ENCODE measurements around the gene DNAH5.
"Not testable (repeated sequence)": the region's sequence is repeated elsewhere in the genome, so short reads cannot be mapped to it uniquely, and the experiment has no call there.

The DNAH5 gene

GRCh38 chr5:13831351-13831750 lies 113.1 kb downstream of the DNAH5 start:
- no peak for DNase-seq

DNA sequence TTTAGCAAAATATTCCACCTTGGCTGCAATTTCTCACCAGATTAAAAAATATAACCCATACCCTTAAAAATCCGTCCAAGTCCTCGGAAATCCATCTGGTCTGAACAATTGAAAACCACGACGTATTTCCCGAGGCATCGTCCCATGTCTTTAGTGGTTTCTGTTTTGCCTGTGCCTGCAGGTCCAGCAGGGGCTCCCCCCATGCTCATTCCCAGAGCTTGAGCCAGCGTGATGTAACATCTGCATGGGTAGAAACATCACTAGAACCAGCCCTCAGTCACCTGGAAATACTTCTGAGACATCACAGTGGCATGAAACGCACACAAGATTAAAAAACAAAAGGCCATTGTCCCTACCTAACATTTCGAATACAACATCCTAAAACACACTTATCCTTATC lies 114.0 kb downstream of the DNAH5 start:
- DNase-seq = no peak

DNA sequence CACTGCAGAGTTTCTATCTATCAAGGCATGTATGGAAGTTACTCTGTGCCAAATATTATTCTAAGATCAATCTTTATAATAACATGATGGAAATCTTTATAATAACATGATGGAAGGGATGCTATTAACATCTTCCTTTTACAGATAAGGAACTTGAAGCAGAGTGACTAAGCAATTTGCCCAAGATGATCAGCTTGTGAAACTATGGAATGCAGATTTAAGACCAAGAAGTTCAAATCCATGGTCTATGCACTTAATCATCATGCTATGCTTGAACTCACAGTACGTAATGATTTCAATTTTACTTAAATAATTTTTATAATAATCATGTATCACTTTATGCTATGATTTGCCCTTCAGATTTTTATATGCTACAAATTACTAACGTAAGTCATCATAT lies 123.1 kb downstream of the DNAH5 start:
- DNase-seq = no peak

DNA sequence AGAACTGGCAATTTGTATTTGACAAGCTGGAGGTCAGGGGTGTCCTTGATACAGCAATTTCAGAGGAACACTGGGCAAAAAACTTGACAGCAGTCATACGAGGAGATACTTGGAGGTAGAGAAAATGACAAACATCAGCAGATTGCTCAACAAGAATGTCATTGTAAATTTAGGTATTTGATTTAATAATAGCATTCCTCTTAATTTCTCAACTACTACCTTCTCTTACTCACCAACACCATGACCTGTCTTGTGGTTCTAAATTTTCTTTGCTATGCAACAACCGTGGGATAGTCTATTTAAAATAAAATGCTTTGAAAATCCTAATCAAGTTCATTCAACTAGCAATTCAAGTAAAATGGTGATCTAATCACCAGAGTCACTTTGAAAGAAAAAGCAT lies 128.4 kb downstream of the DNAH5 start:
- DNase-seq = no peak

- no peak for DNase-seq
Measured at GRCh38 chr5:13814301-13814700, 130.2 kb downstream of the DNAH5 start.

DNA sequence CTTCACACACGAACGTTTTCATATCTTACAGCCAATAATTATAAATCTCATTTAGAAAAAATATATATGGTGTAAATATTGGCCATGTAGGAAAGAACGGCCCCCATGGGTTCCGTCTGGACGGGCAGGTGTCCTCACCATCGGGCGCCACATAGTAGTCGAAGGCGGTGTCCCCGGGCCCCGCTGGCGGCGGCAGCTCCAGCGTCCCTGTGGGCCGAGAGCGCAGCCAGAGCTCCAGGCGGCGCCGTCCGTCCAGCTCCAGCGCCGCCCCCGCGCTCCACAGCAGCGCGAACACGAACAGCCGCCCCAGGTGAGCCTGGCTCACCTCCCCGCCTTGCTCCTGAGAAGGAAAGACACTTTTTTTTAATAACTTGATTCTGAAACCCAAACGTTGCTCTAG lies 134.6 kb downstream of the DNAH5 start:
- no peak for DNase-seq

- no peak for DNase-seq
Measured at GRCh38 chr5:13804336-13804735, 140.2 kb downstream of the DNAH5 start.

- not testable (repeated sequence) for DNase-seq
Measured at GRCh38 chr5:13798569-13798968, 145.9 kb downstream of the DNAH5 start.

- DNase-seq = no peak
Measured at GRCh38 chr5:13785781-13786415, 158.6 kb downstream of the DNAH5 start.

DNA sequence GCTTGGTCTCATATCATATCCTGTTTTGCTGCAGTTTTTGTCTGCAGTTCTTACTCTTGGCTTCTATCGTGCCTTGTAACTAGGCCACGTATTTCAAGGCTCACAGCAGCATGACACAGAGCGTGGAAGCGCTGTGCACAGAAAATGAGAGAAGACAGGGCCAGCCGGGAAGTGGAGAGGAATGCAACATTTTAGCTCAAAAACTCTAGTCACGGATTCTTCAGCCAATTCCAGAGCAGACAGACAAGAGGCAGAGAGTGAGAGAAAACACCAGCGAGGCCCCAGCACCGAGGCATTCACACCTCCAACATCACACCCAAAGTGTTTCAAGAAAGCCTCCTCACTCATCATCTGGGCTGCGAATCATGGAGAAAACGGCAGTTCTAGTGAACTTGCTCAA lies 160.8 kb downstream of the DNAH5 start:
- no peak for DNase-seq

- DNase-seq = no peak
Measured at GRCh38 chr5:13780081-13780480, 164.4 kb downstream of the DNAH5 start.

GRCh38 chr5:13773649-13774048 lies 170.8 kb downstream of the DNAH5 start:
- DNase-seq = no peak

DNA sequence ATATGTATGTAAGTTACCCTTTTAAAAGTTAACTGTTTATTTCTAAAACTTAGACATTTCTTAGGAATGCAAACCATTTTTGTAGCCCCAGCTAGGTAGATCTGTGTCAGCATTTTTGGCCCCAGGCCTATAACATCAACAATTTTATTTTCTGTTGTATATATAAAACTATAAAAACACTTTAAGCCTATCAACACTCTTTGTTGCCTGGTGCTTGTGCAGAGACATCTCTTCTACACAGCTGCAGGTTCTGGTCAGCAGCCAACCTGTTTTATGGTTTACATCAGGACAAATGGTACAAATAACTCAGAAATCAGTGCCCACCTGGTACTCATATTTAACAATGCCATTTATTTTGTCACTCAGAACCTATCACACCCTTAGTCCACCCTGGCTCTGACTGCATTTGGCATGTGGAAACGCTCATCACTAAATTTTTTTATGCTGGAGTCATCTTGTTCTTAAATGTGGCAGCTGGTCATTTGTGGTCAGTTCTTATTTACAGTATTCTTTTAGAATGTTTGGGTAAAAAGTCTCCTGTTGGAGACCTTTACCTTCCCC lies 173.4 kb downstream of the DNAH5 start:
- no peak for DNase-seq

DNA sequence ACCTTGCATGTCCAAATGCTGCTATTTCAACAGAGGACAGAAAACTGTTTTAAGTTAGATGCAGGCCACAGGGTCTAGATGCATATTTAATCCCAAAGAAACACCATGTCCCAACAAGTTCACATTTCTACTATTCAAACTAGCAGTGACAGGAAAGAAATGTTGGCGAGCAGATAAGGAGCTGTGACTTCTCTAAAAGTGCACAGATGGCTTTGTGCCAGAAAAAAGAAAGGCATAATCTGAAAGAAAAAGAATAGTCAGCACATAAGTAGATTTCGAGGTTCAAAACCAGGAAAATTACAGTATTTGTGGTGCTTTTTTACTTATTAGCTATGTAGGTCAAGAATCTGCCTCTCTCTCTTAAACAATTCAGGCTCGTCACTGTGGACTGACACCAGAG lies 178.3 kb downstream of the DNAH5 start:
- DNase-seq = no peak

- DNase-seq = no peak
Measured at GRCh38 chr5:13763719-13764118, 180.8 kb downstream of the DNAH5 start.

DNA sequence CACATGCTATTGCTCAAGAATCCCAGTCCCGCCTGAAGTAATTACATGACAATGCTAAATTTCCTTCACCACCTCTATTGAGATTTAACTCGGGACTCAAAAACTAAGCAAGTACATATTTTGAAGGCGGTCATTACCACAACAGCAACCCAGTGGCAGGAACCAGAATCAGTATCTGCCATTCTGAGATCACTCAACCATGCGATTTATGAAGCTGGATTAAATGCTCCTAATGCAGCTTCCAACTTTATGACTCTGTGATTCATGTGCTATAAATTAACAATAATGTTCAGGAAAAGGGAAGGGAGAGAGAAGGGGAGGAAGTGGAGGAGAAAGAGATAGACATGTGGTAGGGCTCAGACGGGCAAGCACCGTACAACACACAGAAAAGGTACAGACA lies 194.7 kb downstream of the DNAH5 start:
- no peak for DNase-seq

DNA sequence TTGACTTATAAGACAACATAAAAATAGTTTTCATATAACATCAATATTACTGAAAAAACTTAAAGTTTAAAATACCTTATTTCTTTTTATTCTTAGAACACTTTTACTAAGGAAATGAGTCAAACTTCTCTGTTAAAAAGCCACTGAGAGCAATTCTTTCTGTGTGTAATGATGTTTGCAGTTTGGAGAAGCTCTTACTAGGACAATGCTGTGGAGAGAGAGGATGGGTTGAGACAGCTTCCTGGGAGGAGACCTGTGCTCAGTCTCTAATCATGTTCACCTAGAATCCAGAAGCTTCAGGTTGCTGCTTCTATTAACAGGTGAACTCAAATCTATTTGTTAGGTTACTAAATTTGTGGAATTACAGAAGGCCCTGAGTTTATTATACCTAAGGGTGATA lies 198.5 kb downstream of the DNAH5 start:
- no peak for DNase-seq

GRCh38 chr5:13745508-13745907 lies 199.0 kb downstream of the DNAH5 start:
- DNase-seq = no peak

DNA sequence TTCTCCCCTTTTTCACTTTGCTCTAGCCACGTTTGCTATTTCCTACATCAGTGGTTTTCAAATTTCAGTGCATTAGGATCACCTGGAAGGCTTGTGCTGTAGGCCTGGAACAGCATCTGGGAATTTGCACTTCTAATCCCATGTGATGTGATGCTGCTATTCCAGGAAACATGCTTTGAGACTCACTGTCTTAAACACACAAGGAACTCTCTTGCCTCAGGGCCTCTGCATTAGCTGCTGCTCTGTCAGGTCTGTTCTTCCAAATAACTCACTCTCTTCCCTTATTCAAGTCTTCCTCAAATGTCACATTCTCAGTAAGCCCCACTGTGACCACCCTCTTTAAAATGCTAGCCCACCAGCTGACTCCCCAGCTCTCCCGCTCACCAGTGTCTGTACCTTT lies 204.0 kb downstream of the DNAH5 start:
- DNase-seq = no peak

GRCh38 chr5:13739479-13739878 lies 205.0 kb downstream of the DNAH5 start:
- no peak for DNase-seq

GRCh38 chr5:13735691-13736090 lies 208.8 kb downstream of the DNAH5 start:
- DNase-seq = no peak

GRCh38 chr5:13731121-13731628 lies 213.3 kb downstream of the DNAH5 start:
- DNase-seq = no peak

- no peak for DNase-seq
Measured at GRCh38 chr5:13708906-13709305, 235.6 kb downstream of the DNAH5 start.

DNA sequence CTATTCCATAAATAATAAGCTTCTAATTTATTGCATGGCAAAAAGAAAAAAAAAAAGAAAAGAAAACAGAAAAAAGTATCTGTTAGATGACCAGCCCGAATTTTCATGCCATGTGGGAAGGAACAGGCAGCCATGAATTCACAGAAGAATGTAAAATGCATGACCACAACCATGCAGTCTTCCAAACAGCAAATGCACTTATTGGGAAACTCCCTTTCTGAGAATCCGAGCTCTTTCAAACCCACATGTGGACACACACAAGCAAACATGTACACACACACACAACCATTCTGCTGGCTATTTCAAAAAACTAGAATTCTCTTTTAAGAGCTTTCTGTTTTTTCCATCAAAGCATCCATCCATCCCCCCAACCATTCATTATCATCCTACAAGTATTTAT lies 236.1 kb downstream of the DNAH5 start:
- no peak for DNase-seq

GRCh38 chr5:13704396-13704795 lies 240.1 kb downstream of the DNAH5 start:
- no peak for DNase-seq

Measured in 8988T (cell line).